ENCODE data around the gene GEN1.

GEN1 gene

DNA sequence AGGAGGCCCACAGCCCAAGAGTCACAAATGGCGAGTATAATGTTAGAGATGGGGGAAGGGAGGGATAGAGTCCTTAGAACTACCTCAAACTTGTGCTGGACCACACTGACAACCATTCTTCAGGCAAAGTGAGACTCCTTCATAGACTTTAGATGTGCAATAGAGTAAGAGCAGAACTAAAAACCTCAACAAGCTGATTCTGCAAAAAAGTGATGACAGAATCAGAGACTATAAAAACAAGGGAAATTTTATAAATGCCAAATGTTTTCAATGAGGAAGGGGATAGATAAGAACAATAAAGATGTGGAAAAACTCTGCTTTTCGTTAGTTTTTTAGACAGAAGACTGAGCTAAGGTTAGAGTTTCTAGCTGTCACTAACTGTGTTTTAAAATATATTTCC lies 18.1 kb upstream of the GEN1 start:
- ChIA-PET POLR2A (no interaction called here), CTCF (interaction anchor here (0.8 to 5.5 kb wide), 3 partner anchors 11 to 66 kb away, joined by 3 to 50 read pairs (median 7); no protein-coding TSS in a partner anchor)
- TF ChIP-seq CTCF (IDR thresholded peaks at IDR 0.05; ENCODE audit: control extremely low read depth, extremely low read depth, low read depth, missing control alignments) = no peak
- DNase-seq (ENCODE audit: extremely low spot score) = no peak

GRCh38 chr2:17736989-17737388 lies 16.9 kb upstream of the GEN1 start:
- ChIA-PET POLR2A (no interaction called here), CTCF (interaction anchor here (1.9 kb wide), 1 partner anchor 12 kb away, joined by 6 read pairs; no protein-coding TSS in a partner anchor)
- no peak for DNase-seq (ENCODE audit: extremely low spot score)
- TF ChIP-seq CTCF (IDR thresholded peaks at IDR 0.05; ENCODE audit: control extremely low read depth, extremely low read depth, low read depth, missing control alignments) = no peak

GRCh38 chr2:17740203-17740602 lies 13.7 kb upstream of the GEN1 start:
- TF ChIP-seq CTCF (IDR thresholded peaks at IDR 0.05; ENCODE audit: control extremely low read depth, extremely low read depth, low read depth, missing control alignments) = no peak
- no peak for DNase-seq (ENCODE audit: extremely low spot score)
- ChIA-PET POLR2A (no interaction called here), CTCF (interaction anchor here (1.2 kb wide), 2 partner anchors 11 to 90 kb away, joined by 3 to 4 read pairs; no protein-coding TSS in a partner anchor)

- CTCF ChIA-PET = interaction anchor here (1.9 kb wide), 1 partner anchor 14 kb away, joined by 9 read pairs; no protein-coding TSS in a partner anchor
- POLR2A ChIA-PET = no interaction called here
- DNase-seq (ENCODE audit: extremely low spot score) = no peak
- TF ChIP-seq CTCF (IDR thresholded peaks at IDR 0.05; ENCODE audit: control extremely low read depth, extremely low read depth, low read depth, missing control alignments) = no peak
Measured at GRCh38 chr2:17747684-17748452, 6.1 kb upstream of the GEN1 start.

DNA sequence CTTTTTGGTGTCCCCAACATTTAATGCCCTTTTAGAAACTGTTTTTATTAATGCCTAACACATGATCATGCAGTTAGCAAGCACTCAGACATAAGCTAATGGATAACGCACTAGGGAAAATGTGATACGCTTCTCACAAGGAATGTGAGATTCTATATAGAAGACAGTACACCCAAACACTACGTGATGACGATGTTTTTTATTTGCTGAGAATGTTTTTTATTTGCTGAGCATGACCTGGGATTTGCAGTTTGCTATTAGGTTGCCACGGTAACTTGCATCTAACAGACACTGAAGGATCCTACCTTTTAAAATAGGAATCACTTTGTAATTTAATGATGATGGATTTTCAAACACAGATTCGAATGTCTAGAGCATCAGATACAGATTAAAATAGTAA lies 5.2 kb upstream of the GEN1 start:
- CTCF ChIA-PET = interaction anchor here (1.0 to 1.9 kb wide), 2 partner anchors 15 to 30 kb away, joined by 3 to 9 read pairs; no protein-coding TSS in a partner anchor
- no peak for TF ChIP-seq CTCF (IDR thresholded peaks at IDR 0.05; ENCODE audit: control extremely low read depth, extremely low read depth, low read depth, missing control alignments)
- POLR2A ChIA-PET = no interaction called here
- DNase-seq (ENCODE audit: extremely low spot score) = no peak

DNA sequence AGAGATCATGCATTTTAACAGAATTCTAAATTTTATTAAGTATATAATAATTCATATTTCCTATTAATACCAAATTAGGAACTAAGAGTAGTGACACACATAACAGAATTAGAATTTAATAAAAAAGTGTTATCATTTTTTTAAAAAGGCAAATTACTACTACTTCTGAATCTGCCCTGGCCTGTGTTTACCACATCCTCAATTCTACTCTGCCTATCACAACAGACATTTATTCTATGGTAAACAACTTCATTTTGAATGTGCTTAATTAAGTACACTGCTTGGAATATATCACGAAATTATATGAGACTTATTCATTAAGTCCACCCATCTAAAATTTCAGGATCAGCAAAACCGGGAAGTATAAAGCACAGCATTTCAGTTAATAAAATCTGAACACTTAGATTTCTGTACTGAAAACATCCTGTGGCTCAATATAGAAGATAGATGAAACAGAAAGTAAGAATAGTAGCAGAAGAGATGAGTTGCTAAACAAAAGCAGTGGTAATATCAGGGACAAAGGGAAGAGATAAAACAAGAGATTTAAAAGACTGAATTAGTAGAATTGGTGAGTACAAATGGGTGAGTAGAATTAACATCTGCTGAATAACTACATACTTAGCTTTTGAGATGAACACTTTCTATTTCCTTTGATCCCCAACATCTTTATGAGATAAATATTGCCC lies 4.0 kb upstream of the GEN1 start:
- POLR2A ChIA-PET = no interaction called here
- no peak for TF ChIP-seq CTCF (IDR thresholded peaks at IDR 0.05; ENCODE audit: control extremely low read depth, extremely low read depth, low read depth, missing control alignments)
- CTCF ChIA-PET = interaction anchor here (0.9 to 1.8 kb wide), 3 partner anchors 10 to 64 kb away, joined by 3 to 4 read pairs (median 3); no protein-coding TSS in a partner anchor
- peak; percentile 31 for DNase-seq (ENCODE audit: extremely low spot score)

Data from GM10248 (cell line).